ENCODE measurements around the gene NOTCH2NLA.
"Not testable (repeated sequence)": the region's sequence is repeated elsewhere in the genome, so short reads cannot be mapped to it uniquely, and the experiment has no call there.

NOTCH2NLA gene

GRCh38 chr1:146167273-146167672 lies 61.5 kb downstream of the NOTCH2NLA start:
- not testable (repeated sequence) for DNase-seq (ENCODE audit: low spot score)

GRCh38 chr1:146144465-146144864 lies 84.4 kb downstream of the NOTCH2NLA start, which contains the start of gene NBPF10:
NBPF10 (minus strand) TSS chr1:146144804; CDS start chr1:146144769, 35 bp downstream.
- DNase-seq (ENCODE audit: low spot score): not testable (repeated sequence)
